Panc1 (cell line): ENCODE data around the gene RAPGEF1. TPM values are rescaled to one million over a fixed set of nuclear protein-coding genes. Genes with fewer than 3 reads are reported as not detected.

Experiments
- ATAC-seq: fragments of 200-7000 bp; cut with Tn5 transposase; 2 replicates; pipeline ENCODE4 v1.9.1; 2020; ENCODE audit warnings: mild to moderate bottlenecking, moderate library complexity
- BruUV-seq: library from RNA; stranded (reverse); fragments of 400-500 nt; replicated peaks from 2 replicates; lab custom pipeline; 2021; lab: Mats Ljungman, UMichigan
- CTCF ChIA-PET: fragments of 300-600 bp; sonication (Branson Sonifier 250); formaldehyde crosslinking; loops from one replicate; lab custom pipeline; 2022; ENCODE audit warnings: antibody characterized with exemption; lab: Charles Lee
- POLR2A ChIA-PET: fragments of 300-600 bp; sonication (Branson Sonifier 250); formaldehyde crosslinking; loops from one replicate; lab custom pipeline; 2022; ENCODE audit warnings: antibody characterized with exemption; lab: Charles Lee
- DNase-seq: peaks from one replicate; pipeline ENCODE4 v3.0.0-alpha.2; 2010; ENCODE audit warnings: low read depth, low spot score
- H3K27ac ChIP-seq: 2 replicates; pipeline ENCODE4 v1.5.1; 2011; ENCODE audit warnings: mild to moderate bottlenecking, low read length, inconsistent platforms
- H3K27me3 ChIP-seq: fragments of 200-500 bp; sonication (Bioruptor generic); 2 replicates; pipeline ENCODE4 v1.6.0; 2014; ENCODE audit warnings: low read length, inconsistent platforms; ENCODE audit not compliant: control insufficient read depth, insufficient read depth
- H3K36me3 ChIP-seq: fragments of 200-500 bp; sonication (Bioruptor generic); 2 replicates; pipeline ENCODE4 v1.5.1; 2014; ENCODE audit warnings: inconsistent platforms, mild to moderate bottlenecking, low read length, moderate library complexity; ENCODE audit not compliant: control insufficient read depth, insufficient read depth
- H3K4me1 ChIP-seq: 2 replicates; pipeline ENCODE4 v1.5.1; 2011; ENCODE audit warnings: inconsistent platforms, mild to moderate bottlenecking, low read length, moderate library complexity; ENCODE audit not compliant: control insufficient read depth, insufficient read depth
- H3K4me3 ChIP-seq, 2 experiments: 2 replicates each; pipeline ENCODE4 v1.5.1; 2011 to 2012; ENCODE audit warnings: low read depth in 2 of 2, low read length in 2 of 2, mild to moderate bottlenecking in 2 of 2, inconsistent platforms in 1 of 2, moderate library complexity in 1 of 2
- H3K9me3 ChIP-seq: fragments of 200-500 bp; sonication (Bioruptor generic); 2 replicates; pipeline ENCODE4 v1.5.1; 2014; ENCODE audit warnings: low read depth, mild to moderate bottlenecking, inconsistent platforms, low read length, moderate library complexity; ENCODE audit not compliant: control insufficient read depth, insufficient read depth
- CTCF ChIP-seq: fragments of 450-650 bp; IDR thresholded peaks from 2 replicates; pipeline ENCODE4 v1.5.1; 2017; ENCODE audit warnings: mild to moderate bottlenecking
- POLR2AphosphoS5 ChIP-seq: IDR thresholded peaks from 2 replicates; pipeline ENCODE4 v1.6.1; 2012; ENCODE audit warnings: mild to moderate bottlenecking, low read depth, low read length, moderate library complexity
- REST ChIP-seq, 2 experiments: IDR thresholded peaks; 2 replicates each; pipeline ENCODE4 v1.6.1; 2011 to 2012; ENCODE audit warnings: low read depth in 2 of 2, control low read depth in 1 of 2, low read length in 1 of 2, mild to moderate bottlenecking in 1 of 2, moderate library complexity in 1 of 2; ENCODE audit not compliant: insufficient read depth in 1 of 2
- SIN3A ChIP-seq: IDR thresholded peaks from 2 replicates; pipeline ENCODE4 v1.6.1; 2012; ENCODE audit warnings: low read depth, mild to moderate bottlenecking, low read length, moderate library complexity, borderline replicate concordance; ENCODE audit not compliant: insufficient read depth
- TCF7L2 ChIP-seq: IDR thresholded peaks from 2 replicates; pipeline ENCODE4 v1.6.1; 2011; ENCODE audit warnings: mild to moderate bottlenecking, low read depth, low read length, inconsistent platforms
- in situ Hi-C: cut with HindIII; loops from 2 replicates; pipeline ENCODE4 v1.10.0; 2016; ENCODE audit warnings: low sequenced_read_pairs, low pct_unique_long_range_greater_than_20kb
- intact Hi-C: fragments of 100-400 bp; cut with micrococcal nuclease; formaldehyde crosslinking; loops from one replicate; pipeline ENCODE4 v1.10.0; 2022; ENCODE audit not compliant: unreplicated experiment
- total RNA-seq: library from RNA; stranded (reverse); gene quantifications from one replicate; pipeline ENCODE4 v1.2.1, GENCODE V29; 2021; ENCODE audit not compliant: unreplicated experiment

RAPGEF1 gene
- total RNA-seq, 1 experiment from 2014 or later: 86.8 TPM

GRCh38 chr9:131641618-131642495, 98.0 kb downstream of the RAPGEF1 start:
- CTCF ChIA-PET: interaction anchor here (0.6 kb wide), 1 partner anchor 15 kb away, joined by 3 read pairs; no protein-coding TSS in a partner anchor
- TF ChIP-seq CTCF (no peak), REST (IDR thresholded peaks at IDR 0.05; ENCODE audit: insufficient read depth in 1 of 2, low read depth in 2 of 2, low read length in 1 of 2) (no peak), POLR2AphosphoS5 (no peak), TCF7L2 (no peak), SIN3A (no peak)

GRCh38 chr9:131640438-131641137, 99.3 kb downstream of the RAPGEF1 start:
- ChIA-PET CTCF (no interaction called here), POLR2A (no interaction called here)
- TF ChIP-seq TCF7L2 (no peak), SIN3A (no peak), REST (IDR thresholded peaks at IDR 0.05; ENCODE audit: insufficient read depth in 1 of 2, low read depth in 2 of 2, low read length in 1 of 2) (no peak), POLR2AphosphoS5 (no peak), CTCF (no peak)
- BruUV-seq: no TSS peak
- ATAC-seq (no peak), DNase-seq (no peak)
- intact Hi-C loops: no loop called here
- H3K4me1 ChIP-seq: 0 out of 2 replicates have a peak, but pooled peaks cover under 1% of the 10 kb centered on the region
- H3K36me3 ChIP-seq: no peaks in the 10 kb centered on the region
- in situ Hi-C loops: no loop called here
- H3K4me3 ChIP-seq: no peak overlapping the region
- H3K9me3 ChIP-seq: no peaks in the 10 kb centered on the region
- no peaks in the 10 kb centered on the region for H3K27me3 ChIP-seq
- H3K27ac ChIP-seq: no peak overlapping the region

More at GRCh38 chr9:131641618-131642495, 98.0 kb downstream of the RAPGEF1 start:
- Histone ChIP-seq H3K27me3 (no peaks in the 10 kb centered on the region), H3K9me3 (no peaks in the 10 kb centered on the region), H3K36me3 (no peaks in the 10 kb centered on the region), H3K4me3 (no peak overlapping the region), H3K4me1 (no peaks in the 10 kb centered on the region), H3K27ac (no peak overlapping the region)
- no TSS peak for BruUV-seq
- DNase-seq (no peak), ATAC-seq (no peak)
- POLR2A ChIA-PET: interaction anchor here (0.6 kb wide), 1 partner anchor 1171 kb away, joined by 3 read pairs; no protein-coding TSS in a partner anchor
- in situ Hi-C loops: no loop called here
- intact Hi-C loops: no loop called here
